Glutamatergic neuron (in vitro differentiated cells): ENCODE measurements around the gene CASTOR1. TPM values are rescaled to one million over a fixed set of nuclear protein-coding genes. Genes with fewer than 3 reads are reported as not detected.

Experiments used
- DNase-seq: peaks from one replicate; pipeline ENCODE4 v3.0.0; 2022
- H3K27ac Mint-ChIP-seq: one replicate; pipeline ENCODE4 v1.8.0; 2020; ENCODE audit warnings: mild to moderate bottlenecking, mixed read lengths, inconsistent platforms; ENCODE audit not compliant: unreplicated experiment
- H3K27me3 Mint-ChIP-seq: one replicate; pipeline ENCODE4 v1.8.0; 2020; ENCODE audit warnings: mild to moderate bottlenecking, moderate library complexity, mixed read lengths, inconsistent platforms; ENCODE audit not compliant: unreplicated experiment
- H3K36me3 Mint-ChIP-seq: one replicate; pipeline ENCODE4 v1.8.0; 2020; ENCODE audit warnings: mild to moderate bottlenecking, mixed read lengths, inconsistent platforms; ENCODE audit not compliant: unreplicated experiment
- H3K4me1 Mint-ChIP-seq: one replicate; pipeline ENCODE4 v1.8.0; 2020; ENCODE audit warnings: mild to moderate bottlenecking, low read depth, mixed read lengths, inconsistent platforms; ENCODE audit not compliant: unreplicated experiment
- H3K4me3 Mint-ChIP-seq: one replicate; pipeline ENCODE4 v1.8.0; 2020; ENCODE audit warnings: mild to moderate bottlenecking, mixed read lengths, inconsistent platforms; ENCODE audit not compliant: unreplicated experiment
- H3K9me3 Mint-ChIP-seq: one replicate; pipeline ENCODE4 v1.8.0; 2020; ENCODE audit warnings: mild to moderate bottlenecking, moderate library complexity, mixed read lengths, inconsistent platforms; ENCODE audit not compliant: unreplicated experiment
- total RNA-seq: library from RNA; stranded (reverse); fragmentation: NEBNext Ultra II Directional; extraction: Animal tissue kit (Norgen Biotek cat#: 25700); gene quantifications from one replicate; pipeline ENCODE4 v1.2.1, GENCODE V29; 2021; ENCODE audit not compliant: unreplicated experiment
- TF ChIP-seq, protein P1 (sequence below): fragments of 200-600 bp; sonication (generic); IDR thresholded peaks from one replicate; pipeline ENCODE4 v1.5.0; 2021; ENCODE audit not compliant: partially characterized antibody, unreplicated experiment

Gene CASTOR1
- total RNA-seq, 1 donor from 2014 or later = 4.5 TPM

DNA sequence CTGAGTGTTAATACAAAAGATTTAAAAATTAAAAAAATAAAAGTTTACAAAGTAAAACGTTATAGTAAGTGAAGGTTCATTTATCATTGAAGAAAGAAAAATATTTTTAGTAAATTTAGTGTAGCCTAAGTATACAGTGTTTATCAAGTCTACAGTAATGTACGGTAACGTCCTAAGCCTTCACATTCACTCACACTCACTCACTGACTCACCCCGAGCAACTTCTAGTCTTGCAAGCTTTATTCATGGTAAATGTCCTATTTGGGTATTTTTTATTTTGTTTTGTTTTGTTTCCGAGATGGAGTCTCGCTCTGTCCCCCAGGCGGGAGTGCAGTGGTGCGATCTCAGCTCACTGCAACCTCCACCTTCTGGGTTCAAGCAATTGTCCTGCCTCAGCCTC lies 8.8 kb downstream of the CASTOR1 start:
- DNase-seq = no peak
- Mint-ChIP-seq H3K4me3 (no peak overlapping the region), H3K36me3 (no peaks in the 10 kb centered on the region), H3K9me3 (no peaks in the 10 kb centered on the region), H3K27ac (no peak overlapping the region), H3K4me1 (no peaks in the 10 kb centered on the region), H3K27me3 (peaks cover 2% of the 10 kb centered on the region)
- TF ChIP-seq, protein P1, sequence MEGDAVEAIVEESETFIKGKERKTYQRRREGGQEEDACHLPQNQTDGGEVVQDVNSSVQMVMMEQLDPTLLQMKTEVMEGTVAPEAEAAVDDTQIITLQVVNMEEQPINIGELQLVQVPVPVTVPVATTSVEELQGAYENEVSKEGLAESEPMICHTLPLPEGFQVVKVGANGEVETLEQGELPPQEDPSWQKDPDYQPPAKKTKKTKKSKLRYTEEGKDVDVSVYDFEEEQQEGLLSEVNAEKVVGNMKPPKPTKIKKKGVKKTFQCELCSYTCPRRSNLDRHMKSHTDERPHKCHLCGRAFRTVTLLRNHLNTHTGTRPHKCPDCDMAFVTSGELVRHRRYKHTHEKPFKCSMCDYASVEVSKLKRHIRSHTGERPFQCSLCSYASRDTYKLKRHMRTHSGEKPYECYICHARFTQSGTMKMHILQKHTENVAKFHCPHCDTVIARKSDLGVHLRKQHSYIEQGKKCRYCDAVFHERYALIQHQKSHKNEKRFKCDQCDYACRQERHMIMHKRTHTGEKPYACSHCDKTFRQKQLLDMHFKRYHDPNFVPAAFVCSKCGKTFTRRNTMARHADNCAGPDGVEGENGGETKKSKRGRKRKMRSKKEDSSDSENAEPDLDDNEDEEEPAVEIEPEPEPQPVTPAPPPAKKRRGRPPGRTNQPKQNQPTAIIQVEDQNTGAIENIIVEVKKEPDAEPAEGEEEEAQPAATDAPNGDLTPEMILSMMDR = no peak

DNA sequence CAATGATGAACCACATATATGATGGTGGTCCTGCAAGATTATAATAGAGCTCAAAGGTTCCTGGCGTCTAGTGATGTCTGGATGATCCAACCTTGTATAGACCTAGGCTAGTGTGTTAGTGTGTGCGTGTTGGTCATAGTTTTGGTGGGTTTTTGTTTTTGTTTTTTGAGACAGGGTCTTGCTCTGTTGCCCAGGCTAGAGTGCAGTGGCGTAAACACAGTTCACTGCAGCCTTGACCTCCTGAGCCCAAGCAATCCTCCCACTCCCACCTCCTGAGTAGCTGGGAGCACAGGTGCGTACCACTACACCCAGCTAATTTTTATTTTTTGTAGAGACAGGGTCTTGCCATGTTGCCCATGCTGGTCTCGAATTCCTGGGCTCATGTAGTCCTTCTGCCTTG lies 9.4 kb downstream of the CASTOR1 start:
- peaks cover 2% of the 10 kb centered on the region for H3K27me3 Mint-ChIP-seq
- TF ChIP-seq, protein P1 = no peak
- no peak overlapping the region for H3K4me3 Mint-ChIP-seq
- no peaks in the 10 kb centered on the region for H3K36me3 Mint-ChIP-seq
- no peak for DNase-seq
- no peaks in the 10 kb centered on the region for H3K4me1 Mint-ChIP-seq
- H3K9me3 Mint-ChIP-seq = no peaks in the 10 kb centered on the region
- H3K27ac Mint-ChIP-seq = no peak overlapping the region

DNA sequence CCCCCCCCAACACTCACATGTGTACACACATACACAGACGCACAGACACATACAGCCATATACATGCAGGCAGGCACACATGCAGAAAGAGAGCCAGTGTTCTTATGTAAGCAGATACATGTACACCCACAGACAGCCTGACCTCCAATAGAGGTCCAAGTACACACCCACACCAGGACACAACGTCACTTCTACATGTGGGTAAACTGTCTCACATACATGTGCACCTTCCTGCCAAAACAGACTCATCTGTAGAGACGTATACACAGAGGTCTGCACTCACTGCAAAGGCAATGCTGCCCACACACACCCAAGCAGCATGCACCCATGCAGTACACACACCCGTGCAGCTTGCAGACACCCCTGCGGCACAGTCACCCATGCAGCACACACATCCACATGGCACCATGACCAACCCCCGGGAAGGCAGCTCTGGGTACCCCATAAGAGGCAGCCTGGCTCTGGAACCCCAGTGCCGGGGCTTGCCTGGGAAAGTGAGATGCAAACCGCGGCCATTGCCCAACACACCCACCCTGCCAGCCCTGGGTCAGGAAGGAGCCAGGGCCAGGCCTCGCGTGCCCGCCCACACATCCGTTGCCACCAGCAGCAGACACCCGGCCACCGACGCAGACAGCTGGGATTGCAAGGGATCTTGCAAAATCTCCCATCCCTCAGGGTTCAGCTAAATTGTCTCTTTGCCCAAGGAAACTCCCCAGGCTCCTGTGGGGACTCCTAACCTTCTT lies 10.1 kb downstream of the CASTOR1 start:
- H3K27me3 Mint-ChIP-seq = peaks cover 2% of the 10 kb centered on the region
- no peak for DNase-seq
- H3K36me3 Mint-ChIP-seq = no peaks in the 10 kb centered on the region
- H3K4me3 Mint-ChIP-seq = no peak overlapping the region
- H3K9me3 Mint-ChIP-seq = no peaks in the 10 kb centered on the region
- TF ChIP-seq, protein P1 = no peak
- no peaks in the 10 kb centered on the region for H3K4me1 Mint-ChIP-seq
- no peak overlapping the region for H3K27ac Mint-ChIP-seq

DNA sequence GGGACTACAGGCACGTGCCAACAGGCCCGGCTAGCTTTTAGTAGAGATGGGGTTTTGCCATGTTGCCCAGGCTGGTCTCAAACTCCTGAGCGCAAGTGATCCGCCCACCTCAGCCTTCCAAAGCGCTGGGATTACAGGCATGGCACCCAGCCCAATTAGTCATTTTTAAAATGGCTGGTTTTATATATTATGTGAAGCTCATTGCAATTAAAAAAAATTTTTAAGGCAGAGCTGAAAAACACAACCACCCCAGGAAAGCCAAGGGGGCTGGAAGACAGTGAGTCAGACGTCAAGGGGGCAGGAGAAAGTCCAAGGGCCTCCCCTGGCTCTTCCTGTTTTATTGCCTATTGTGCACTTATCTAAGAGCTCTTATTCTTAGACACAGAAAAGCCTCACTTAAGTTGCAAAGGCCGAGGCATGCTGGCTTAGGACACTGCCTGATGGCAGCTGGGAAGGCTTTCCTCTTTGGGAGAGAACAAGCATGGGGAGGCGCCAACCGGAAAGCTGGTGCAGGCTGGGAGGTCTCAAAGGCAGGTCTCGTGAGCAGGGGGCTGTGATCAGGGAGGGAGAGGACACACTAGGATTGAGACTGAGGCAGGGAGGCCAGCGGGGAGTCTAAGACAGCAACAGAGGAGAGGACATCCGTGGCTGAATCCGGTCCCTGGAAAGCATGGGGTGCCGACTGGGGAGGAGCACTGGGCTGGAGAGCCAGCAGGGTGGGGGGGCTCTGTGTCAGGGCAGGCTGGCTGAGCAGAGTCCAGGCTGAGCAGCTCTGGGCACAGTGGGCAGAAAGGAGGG lies 11.6 kb downstream of the CASTOR1 start:
- no peak for DNase-seq
- Mint-ChIP-seq H3K4me1 (no peaks in the 10 kb centered on the region), H3K4me3 (no peak overlapping the region), H3K27me3 (peaks cover 7% of the 10 kb centered on the region), H3K36me3 (no peaks in the 10 kb centered on the region), H3K9me3 (peaks cover 2% of the 10 kb centered on the region), H3K27ac (no peak overlapping the region)
- TF ChIP-seq, protein P1 = no peak

DNA sequence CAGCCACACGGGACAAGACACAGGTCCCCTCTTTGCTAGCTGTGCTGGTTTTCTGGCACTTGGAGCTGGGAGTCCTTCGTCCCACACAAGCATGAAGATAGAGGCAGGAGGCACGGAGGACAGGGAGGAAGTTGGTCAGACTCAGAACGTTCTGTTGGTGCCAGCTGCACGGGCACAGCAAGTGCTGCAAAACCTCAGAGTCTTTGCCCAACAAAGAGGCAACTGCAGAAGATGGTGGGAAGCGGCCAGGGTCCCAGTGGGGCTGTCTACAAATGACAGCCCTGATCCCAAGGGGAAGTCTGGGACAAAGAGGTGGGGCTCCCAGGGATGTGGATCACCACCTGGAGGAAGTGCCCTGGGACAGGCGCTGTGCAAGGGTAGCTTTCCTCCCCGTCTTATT lies 13.3 kb downstream of the CASTOR1 start:
- TF ChIP-seq, protein P1 = no peak
- no peak for DNase-seq
- no peak overlapping the region for H3K4me3 Mint-ChIP-seq
- peaks cover 9% of the 10 kb centered on the region for H3K27me3 Mint-ChIP-seq
- no peaks in the 10 kb centered on the region for H3K4me1 Mint-ChIP-seq
- peaks cover 2% of the 10 kb centered on the region for H3K9me3 Mint-ChIP-seq
- no peaks in the 10 kb centered on the region for H3K36me3 Mint-ChIP-seq
- H3K27ac Mint-ChIP-seq = no peak overlapping the region
